WTC11 (cell line): ENCODE results near the gene SOX15. TPM values are rescaled to one million over a fixed set of nuclear protein-coding genes. Genes with fewer than 3 reads are reported as not detected.

Experiments used
- ATAC-seq: fragments of 200-7000 bp; cut with Tn5 transposase; 2 replicates; pipeline ENCODE4 v1.10.0; 2021; ENCODE audit warnings: mild to moderate bottlenecking, moderate library complexity
- CTCF ChIA-PET: fragments of 300-600 bp; sonication (Branson Sonifier 250); formaldehyde crosslinking; loops from one replicate; lab custom pipeline; 2021; ENCODE audit warnings: antibody characterized with exemption; lab: Charles Lee
- POLR2A ChIA-PET: fragments of 350-600 bp; sonication (Branson Sonifier 250); formaldehyde crosslinking; loops from one replicate; lab custom pipeline; 2021; ENCODE audit warnings: antibody characterized with exemption; lab: Charles Lee
- DNase-seq: peaks from one replicate; pipeline ENCODE4 v3.0.0; 2021; ENCODE audit warnings: low spot score
- H3K27ac Mint-ChIP-seq: 2 replicates; pipeline ENCODE4 v1.8.0; 2021; ENCODE audit warnings: mixed read lengths
- H3K27me3 Mint-ChIP-seq: 2 replicates; pipeline ENCODE4 v1.8.0; 2021; ENCODE audit warnings: low read depth, mild to moderate bottlenecking, moderate library complexity, mixed read lengths
- H3K36me3 Mint-ChIP-seq: 2 replicates; pipeline ENCODE4 v1.8.0; 2021; ENCODE audit warnings: mixed read lengths
- H3K4me1 Mint-ChIP-seq: 2 replicates; pipeline ENCODE4 v1.8.0; 2022; ENCODE audit warnings: mixed read lengths
- H3K4me3 Mint-ChIP-seq: 2 replicates; pipeline ENCODE4 v1.8.0; 2021; ENCODE audit warnings: mild to moderate bottlenecking, moderate library complexity, mixed read lengths
- H3K9me3 Mint-ChIP-seq: 2 replicates; pipeline ENCODE4 v1.8.0; 2021; ENCODE audit warnings: mixed read lengths
- ARID4B ChIP-seq: sonication (generic); formaldehyde crosslinking; IDR thresholded peaks from 2 replicates; pipeline ENCODE4 v1.8.0; 2023; ENCODE audit warnings: missing genetic modification reagents, mild to moderate bottlenecking, borderline replicate concordance
- CBFB ChIP-seq: sonication (generic); formaldehyde crosslinking; IDR thresholded peaks from 2 replicates; pipeline ENCODE4 v1.8.1; 2022; ENCODE audit warnings: mild to moderate bottlenecking, low read depth, missing genetic modification reagents
- E2F4 ChIP-seq: sonication (generic); formaldehyde crosslinking; IDR thresholded peaks from 2 replicates; pipeline ENCODE4 v1.8.1; 2022; ENCODE audit warnings: low read depth, mild to moderate bottlenecking, moderate library complexity, missing genetic modification reagents, borderline replicate concordance
- ERG ChIP-seq: fragments of 250-450 bp; sonication (Bioruptor Pico); IDR thresholded peaks from 2 replicates; pipeline ENCODE4 v1.8.0; 2021; ENCODE audit warnings: mild to moderate bottlenecking
- FOXK1 ChIP-seq: sonication (generic); formaldehyde crosslinking; IDR thresholded peaks from 2 replicates; pipeline ENCODE4 v1.8.0; 2022; ENCODE audit warnings: mild to moderate bottlenecking, moderate library complexity, missing genetic modification reagents
- GABPB1 ChIP-seq: sonication (generic); formaldehyde crosslinking; IDR thresholded peaks from 2 replicates; pipeline ENCODE4 v1.8.1; 2023; ENCODE audit warnings: mild to moderate bottlenecking, missing genetic modification reagents
- GRHL2 ChIP-seq: fragments of 250-450 bp; sonication (Bioruptor Pico); IDR thresholded peaks from 2 replicates; pipeline ENCODE4 v1.8.0; 2022; ENCODE audit warnings: mild to moderate bottlenecking, moderate library complexity; ENCODE audit not compliant: insufficient replicate concordance, severe bottlenecking
- HMGA2 ChIP-seq: fragments of 250-450 bp; sonication (Bioruptor Pico); IDR thresholded peaks from 2 replicates; pipeline ENCODE4 v1.4.0; 2021; ENCODE audit warnings: mild to moderate bottlenecking, moderate library complexity
- MAX ChIP-seq: sonication (generic); formaldehyde crosslinking; IDR thresholded peaks from 2 replicates; pipeline ENCODE4 v1.8.0; 2022; ENCODE audit warnings: mild to moderate bottlenecking, missing genetic modification reagents
- NFE2L1 ChIP-seq: sonication (generic); formaldehyde crosslinking; IDR thresholded peaks from 2 replicates; pipeline ENCODE4 v1.8.1; 2023; ENCODE audit warnings: missing genetic modification reagents
- NFYB ChIP-seq: sonication (generic); formaldehyde crosslinking; conservative IDR thresholded peaks from 2 replicates; pipeline ENCODE4 v1.8.0; 2022; ENCODE audit warnings: low read depth, missing genetic modification reagents
- NR2C2 ChIP-seq: sonication (generic); formaldehyde crosslinking; IDR thresholded peaks from 2 replicates; pipeline ENCODE4 v1.8.0; 2022; ENCODE audit warnings: mild to moderate bottlenecking, missing genetic modification reagents
- SMAD4 ChIP-seq: sonication (generic); formaldehyde crosslinking; IDR thresholded peaks from 2 replicates; pipeline ENCODE4 v1.8.0; 2022; ENCODE audit warnings: mild to moderate bottlenecking, missing genetic modification reagents
- TEAD1 ChIP-seq: sonication (generic); formaldehyde crosslinking; IDR thresholded peaks from 2 replicates; pipeline ENCODE4 v1.8.0; 2022; ENCODE audit warnings: mild to moderate bottlenecking, missing genetic modification reagents
- TEAD4 ChIP-seq: sonication (generic); formaldehyde crosslinking; IDR thresholded peaks from 2 replicates; pipeline ENCODE4 v1.8.0; 2022; ENCODE audit warnings: mild to moderate bottlenecking, missing genetic modification reagents
- USF1 ChIP-seq: sonication (generic); formaldehyde crosslinking; IDR thresholded peaks from 2 replicates; pipeline ENCODE4 v1.8.0; 2022; ENCODE audit warnings: mild to moderate bottlenecking, missing genetic modification reagents
- ZNF121 ChIP-seq: sonication (generic); formaldehyde crosslinking; IDR thresholded peaks from 2 replicates; pipeline ENCODE4 v1.8.0; 2023; ENCODE audit warnings: missing genetic modification reagents
- ZNF138 ChIP-seq: sonication (generic); formaldehyde crosslinking; conservative IDR thresholded peaks from 2 replicates; pipeline ENCODE4 v1.8.1; 2022; ENCODE audit warnings: mild to moderate bottlenecking, moderate library complexity, missing genetic modification reagents
- ZNF263 ChIP-seq: sonication (generic); formaldehyde crosslinking; IDR thresholded peaks from 2 replicates; pipeline ENCODE4 v1.8.1; 2022; ENCODE audit warnings: low read depth, mild to moderate bottlenecking, moderate library complexity, missing genetic modification reagents
- ZNF281 ChIP-seq: sonication (generic); formaldehyde crosslinking; IDR thresholded peaks from 2 replicates; pipeline ENCODE4 v1.8.0; 2023; ENCODE audit warnings: mild to moderate bottlenecking, missing genetic modification reagents
- ZNF396 ChIP-seq: fragments of 250-450 bp; sonication (Bioruptor Pico); IDR thresholded peaks from 2 replicates; pipeline ENCODE4 v1.8.0; 2021; ENCODE audit warnings: mild to moderate bottlenecking, moderate library complexity, borderline replicate concordance
- ZNF423 ChIP-seq: fragments of 250-450 bp; sonication (Bioruptor Pico); IDR thresholded peaks from 2 replicates; pipeline ENCODE4 v2.1.2; 2022; ENCODE audit warnings: mild to moderate bottlenecking, moderate library complexity
- ZNF671 ChIP-seq: fragments of 250-450 bp; sonication (Bioruptor Pico); IDR thresholded peaks from 2 replicates; pipeline ENCODE4 v1.8.0; 2021; ENCODE audit warnings: mild to moderate bottlenecking
- total RNA-seq: library from RNA; stranded (reverse); gene quantifications from 3 replicates; pipeline ENCODE4 v1.2.3, GENCODE V29; 2021

The SOX15 gene
- total RNA-seq, 1 experiment from 2014 or later: 19.9 TPM

GRCh38 chr17:7623661-7624060, 33.8 kb upstream of the SOX15 start (continued):
- TF ChIP-seq HMGA2 (CRISPR knock-in tag) (no peak), ERG (CRISPR knock-in tag) (no peak), CBFB (CRISPR knock-in tag) (no peak), TEAD1 (CRISPR knock-in tag) (no peak), ZNF281 (CRISPR knock-in tag) (no peak), ZNF263 (CRISPR knock-in tag) (no peak), ZNF138 (CRISPR knock-in tag) (no peak), ZNF396 (no peak), SMAD4 (CRISPR knock-in tag) (no peak)

- H3K4me3 Mint-ChIP-seq: no peak overlapping the region
- ChIA-PET POLR2A (interaction anchor here (0.5 kb wide), 1 partner anchor 71 kb away, joined by 11 read pairs; no protein-coding TSS in a partner anchor), CTCF (interaction anchor here (0.8 kb wide), 1 partner anchor 12 kb away, joined by 3 read pairs; no protein-coding TSS in a partner anchor)
- H3K27ac Mint-ChIP-seq: no peak overlapping the region
- TF ChIP-seq ZNF121 (CRISPR knock-in tag): peak; percentile 82
- no peak for TF ChIP-seq USF1 (CRISPR knock-in tag)
- no peak for ATAC-seq
- no peaks in the 10 kb centered on the region for H3K36me3 Mint-ChIP-seq
- no peaks in the 10 kb centered on the region for H3K9me3 Mint-ChIP-seq
- no peaks in the 10 kb centered on the region for H3K4me1 Mint-ChIP-seq
- no peaks in the 10 kb centered on the region for H3K27me3 Mint-ChIP-seq
- no peak for DNase-seq
These were observed 30.9 kb upstream of the SOX15 start for GRCh38 chr17:7620835-7621234.

GRCh38 chr17:7618608-7619007, 28.7 kb upstream of the SOX15 start:
- ChIA-PET CTCF (interaction anchor here (1.6 kb wide), 2 partner anchors 9 to 68 kb away, joined by 3 read pairs; partner anchors contain the start of genes SAT2 and TP53), POLR2A (no interaction called here)
- Mint-ChIP-seq H3K27me3 (no peaks in the 10 kb centered on the region), H3K27ac (no peak overlapping the region), H3K4me1 (peaks cover 4% of the 10 kb centered on the region), H3K36me3 (no peaks in the 10 kb centered on the region), H3K9me3 (no peaks in the 10 kb centered on the region), H3K4me3 (no peak overlapping the region)
- ATAC-seq: no peak
- no peak for DNase-seq
- no peak for TF ChIP-seq NR2C2 (CRISPR knock-in tag)
- no peak for TF ChIP-seq GRHL2 (CRISPR knock-in tag)
- no peak for TF ChIP-seq NFYB (CRISPR knock-in tag)
- no peak for TF ChIP-seq FOXK1 (CRISPR knock-in tag)
- TF ChIP-seq USF1 (CRISPR knock-in tag): no peak
- no peak for TF ChIP-seq ZNF263 (CRISPR knock-in tag)
- TF ChIP-seq E2F4 (CRISPR knock-in tag): no peak
- no peak for TF ChIP-seq MAX (CRISPR knock-in tag)
- no peak for TF ChIP-seq ZNF671 (CRISPR knock-in tag)
- no peak for TF ChIP-seq ZNF423 (CRISPR knock-in tag)
- TF ChIP-seq ARID4B: no peak
- TF ChIP-seq GABPB1: no peak
- no peak for TF ChIP-seq NFE2L1
- no peak for TF ChIP-seq TEAD4
